H1 (cell line): ENCODE results near the gene AKAP7. TPM values are rescaled to one million over a fixed set of nuclear protein-coding genes. Genes with fewer than 3 reads are reported as not detected.

Experiments used
- ASH2L ChIP-seq: fragments of 200-600, 300-600 bp; sonication (generic); IDR thresholded peaks from one replicate; pipeline ENCODE4 v1.7.1; 2017; ENCODE audit warnings: low read length
- CHD2 ChIP-seq: IDR thresholded peaks from 2 replicates; pipeline ENCODE4 v1.6.1; 2012; ENCODE audit warnings: low read length, improper control_type of control experiment
- EZH2 ChIP-seq: fragments of 200-600 bp; sonication (generic); IDR thresholded peaks from 2 replicates; pipeline ENCODE4 v1.7.1; 2012; ENCODE audit warnings: low read depth, mild to moderate bottlenecking, moderate library complexity, low read length, inconsistent platforms; ENCODE audit not compliant: severe bottlenecking
- JUND ChIP-seq: IDR thresholded peaks from 2 replicates; pipeline ENCODE4 v1.6.1; 2011; ENCODE audit warnings: mild to moderate bottlenecking, improper control_type of control experiment, low read length
- KDM4A ChIP-seq: IDR thresholded peaks from one replicate; pipeline ENCODE4 v1.7.1; 2012; ENCODE audit warnings: low read depth, mild to moderate bottlenecking, moderate library complexity, low read length, inconsistent platforms; ENCODE audit not compliant: severe bottlenecking
- POLR2AphosphoS5 ChIP-seq: IDR thresholded peaks from 2 replicates; pipeline ENCODE4 v1.6.1; 2011; ENCODE audit warnings: low read depth, low read length
- TAF1 ChIP-seq: IDR thresholded peaks from 2 replicates; pipeline ENCODE4 v1.6.1; 2011; ENCODE audit warnings: mild to moderate bottlenecking, low read depth, low read length
- polyA plus RNA-seq, 7 experiments: library from polyadenylated mRNA; depleted of rRNA in 3 of 7; stranded (reverse) in 5 of 7; unstranded in 2 of 7; fragments of >200 nt in 5 of 7; fragments of 200-250 nt in 2 of 7; gene quantifications; 1 replicate in 5 of 7; 2 replicates in 1 of 7; 4 replicates in 1 of 7; pipeline versions ENCODE4 v1.2.1 to v1.2.3, GENCODE V29; 2011 to 2013; ENCODE audit warnings: missing spikeins in 2 of 7, mixed read lengths in 2 of 7
- total RNA-seq: library from RNA; stranded (reverse); fragmentation: NEBNext Ultra II Directional; extraction: Animal tissue kit (Norgen Biotek cat#: 25700); gene quantifications from 2 replicates; pipeline ENCODE4 v1.2.1, GENCODE V29; 2021

The AKAP7 gene
- total and polyA plus RNA-seq, 2 of the 8 experiments (the other 6 are each of a cell fraction or from before 2014, with no cell fraction given): 4.7 to 16.9 TPM

DNA sequence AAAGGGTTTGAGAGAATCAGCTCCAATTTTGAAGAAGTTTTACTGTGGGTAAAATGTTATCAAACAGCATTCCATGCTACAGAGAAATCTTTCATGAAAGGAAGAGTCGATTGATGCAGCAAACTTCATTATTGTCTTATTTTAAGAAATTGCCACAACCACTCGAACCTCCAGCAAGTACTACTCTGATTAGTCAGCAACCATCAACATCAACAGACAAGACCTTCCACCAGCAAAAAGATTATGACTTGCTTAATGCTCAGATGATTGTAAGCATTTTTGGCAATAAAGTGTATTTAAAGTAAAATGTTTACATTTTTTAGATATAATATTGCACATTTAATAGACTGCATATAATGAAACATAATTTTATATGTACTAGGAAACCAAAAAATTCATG, 87.5 kb downstream of the AKAP7 start (continued):
- TF ChIP-seq EZH2 (no peak), CHD2 (no peak), POLR2AphosphoS5 (no peak), TAF1 (no peak), JUND (no peak), ASH2L (no peak), KDM4A (no peak)
